ENCODE data around the gene SPSB4.

SPSB4 gene

GRCh38 chr3:141128126-141128777, 77.1 kb downstream of the SPSB4 start:
- Histone ChIP-seq H3K27ac (ENCODE audit: low read length) (no peak overlapping the region), H3F3A (ENCODE audit: insufficient read depth, low read length) (no peaks in the 10 kb centered on the region), H3K36me3 (replicated peaks; ENCODE audit: insufficient read depth, low read length) (no peaks in the 10 kb centered on the region), H3K4me3 (ENCODE audit: low read length) (no peak overlapping the region), H2AFZ (ENCODE audit: low read length) (no peak overlapping the region), H3K4me2 (ENCODE audit: low read depth, low read length) (no peak overlapping the region), H3K9me3 (replicated peaks; ENCODE audit: insufficient read depth, low read length) (no peaks in the 10 kb centered on the region), H3K4me1 (ENCODE audit: low read length) (no peaks in the 10 kb centered on the region), H3K27me3 (replicated peaks; ENCODE audit: insufficient read depth, low read length) (no peaks in the 10 kb centered on the region), H4K20me1 (ENCODE audit: insufficient read depth, low read length) (no peaks in the 10 kb centered on the region), H3K9me2 (replicated peaks; ENCODE audit: insufficient read depth, low read length) (no peaks in the 10 kb centered on the region), H3K9ac (ENCODE audit: low read length) (no peak overlapping the region), H3K79me2 (ENCODE audit: low read length) (no peaks in the 10 kb centered on the region)
- TF ChIP-seq EZH2phosphoT487 (IDR thresholded peaks at IDR 0.05; ENCODE audit: low read length) (no peak), EZH2 (optimal IDR thresholded peaks at IDR 0.05; ENCODE audit: low read depth, low read length) (no peak)
- TF ChIP-seq, protein P1, sequence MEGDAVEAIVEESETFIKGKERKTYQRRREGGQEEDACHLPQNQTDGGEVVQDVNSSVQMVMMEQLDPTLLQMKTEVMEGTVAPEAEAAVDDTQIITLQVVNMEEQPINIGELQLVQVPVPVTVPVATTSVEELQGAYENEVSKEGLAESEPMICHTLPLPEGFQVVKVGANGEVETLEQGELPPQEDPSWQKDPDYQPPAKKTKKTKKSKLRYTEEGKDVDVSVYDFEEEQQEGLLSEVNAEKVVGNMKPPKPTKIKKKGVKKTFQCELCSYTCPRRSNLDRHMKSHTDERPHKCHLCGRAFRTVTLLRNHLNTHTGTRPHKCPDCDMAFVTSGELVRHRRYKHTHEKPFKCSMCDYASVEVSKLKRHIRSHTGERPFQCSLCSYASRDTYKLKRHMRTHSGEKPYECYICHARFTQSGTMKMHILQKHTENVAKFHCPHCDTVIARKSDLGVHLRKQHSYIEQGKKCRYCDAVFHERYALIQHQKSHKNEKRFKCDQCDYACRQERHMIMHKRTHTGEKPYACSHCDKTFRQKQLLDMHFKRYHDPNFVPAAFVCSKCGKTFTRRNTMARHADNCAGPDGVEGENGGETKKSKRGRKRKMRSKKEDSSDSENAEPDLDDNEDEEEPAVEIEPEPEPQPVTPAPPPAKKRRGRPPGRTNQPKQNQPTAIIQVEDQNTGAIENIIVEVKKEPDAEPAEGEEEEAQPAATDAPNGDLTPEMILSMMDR (IDR thresholded peaks at IDR 0.05; ENCODE audit: low read length): no peak
- DNase-seq: no peak

GRCh38 chr3:141129049-141129448, 77.9 kb downstream of the SPSB4 start:
- Histone ChIP-seq H3K27ac (ENCODE audit: low read length) (no peak overlapping the region), H3K79me2 (ENCODE audit: low read length) (no peaks in the 10 kb centered on the region), H3K27me3 (replicated peaks; ENCODE audit: insufficient read depth, low read length) (no peaks in the 10 kb centered on the region), H3K4me1 (ENCODE audit: low read length) (no peaks in the 10 kb centered on the region), H3K4me3 (ENCODE audit: low read length) (no peak overlapping the region), H3F3A (ENCODE audit: insufficient read depth, low read length) (no peaks in the 10 kb centered on the region), H4K20me1 (ENCODE audit: insufficient read depth, low read length) (no peaks in the 10 kb centered on the region), H3K9me2 (replicated peaks; ENCODE audit: insufficient read depth, low read length) (no peaks in the 10 kb centered on the region), H3K9ac (ENCODE audit: low read length) (no peak overlapping the region), H2AFZ (ENCODE audit: low read length) (no peak overlapping the region), H3K36me3 (replicated peaks; ENCODE audit: insufficient read depth, low read length) (no peaks in the 10 kb centered on the region), H3K9me3 (replicated peaks; ENCODE audit: insufficient read depth, low read length) (no peaks in the 10 kb centered on the region), H3K4me2 (ENCODE audit: low read depth, low read length) (no peak overlapping the region)
- DNase-seq: no peak
- TF ChIP-seq, protein P1 (IDR thresholded peaks at IDR 0.05; ENCODE audit: low read length): no peak
- TF ChIP-seq EZH2 (optimal IDR thresholded peaks at IDR 0.05; ENCODE audit: low read depth, low read length) (no peak), EZH2phosphoT487 (IDR thresholded peaks at IDR 0.05; ENCODE audit: low read length) (no peak)

DNA sequence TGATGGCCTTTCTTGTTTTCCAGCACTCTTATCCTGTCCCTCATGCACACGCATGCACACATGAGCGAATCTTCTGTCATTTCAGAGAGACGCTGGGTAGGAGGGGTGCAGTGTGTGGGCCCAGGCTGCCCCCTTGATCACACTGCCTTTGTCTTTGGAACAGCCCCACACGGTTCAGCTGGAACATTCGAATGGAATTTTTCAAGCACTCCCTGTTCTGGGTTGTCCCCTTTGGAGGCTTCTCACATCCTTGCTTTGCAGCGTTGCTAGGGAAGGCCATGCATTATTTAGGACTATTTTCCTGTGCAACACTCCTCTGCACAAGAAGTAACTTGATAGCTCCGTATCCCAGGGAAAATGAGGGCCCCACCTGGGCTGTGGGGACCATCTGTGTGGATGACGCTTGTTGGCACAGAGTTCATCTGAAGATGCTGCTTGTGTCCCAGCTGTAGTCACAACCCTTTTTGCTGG, 78.4 kb downstream of the SPSB4 start:
- H3K79me2 ChIP-seq (ENCODE audit: low read length): no peaks in the 10 kb centered on the region

More for the DNA sequence above, 78.4 kb downstream of the SPSB4 start:
- Histone ChIP-seq H2AFZ (ENCODE audit: low read length) (no peak overlapping the region), H3K36me3 (replicated peaks; ENCODE audit: insufficient read depth, low read length) (no peaks in the 10 kb centered on the region), H3K4me1 (ENCODE audit: low read length) (no peaks in the 10 kb centered on the region), H3K4me2 (ENCODE audit: low read depth, low read length) (no peak overlapping the region), H4K20me1 (ENCODE audit: insufficient read depth, low read length) (no peaks in the 10 kb centered on the region), H3K27me3 (replicated peaks; ENCODE audit: insufficient read depth, low read length) (no peaks in the 10 kb centered on the region), H3F3A (ENCODE audit: insufficient read depth, low read length) (no peaks in the 10 kb centered on the region), H3K4me3 (ENCODE audit: low read length) (no peak overlapping the region), H3K9me3 (replicated peaks; ENCODE audit: insufficient read depth, low read length) (no peaks in the 10 kb centered on the region), H3K27ac (ENCODE audit: low read length) (no peak overlapping the region), H3K9me2 (replicated peaks; ENCODE audit: insufficient read depth, low read length) (no peaks in the 10 kb centered on the region), H3K9ac (ENCODE audit: low read length) (no peak overlapping the region)
- DNase-seq: no peak
- no peak for TF ChIP-seq EZH2phosphoT487 (IDR thresholded peaks at IDR 0.05; ENCODE audit: low read length)
- TF ChIP-seq, protein P1 (IDR thresholded peaks at IDR 0.05; ENCODE audit: low read length): no peak
- TF ChIP-seq EZH2 (optimal IDR thresholded peaks at IDR 0.05; ENCODE audit: low read depth, low read length): no peak

All from MM.1S (cell line).